Cardiac septum (tissue), 1 donor: ENCODE results near the gene PHGDH. TPM values are rescaled to one million over a fixed set of nuclear protein-coding genes. Genes with fewer than 3 reads are reported as not detected.

Experiments
- DNase-seq: peaks from one replicate; pipeline ENCODE4 v3.0.0-alpha.2; 2020; ENCODE audit warnings: low spot score
- intact Hi-C: fragments of 100-400 bp; cut with DNase I; formaldehyde crosslinking; loops from one replicate; pipeline ENCODE4 v1.14.0; 2022
- total RNA-seq: library from RNA; stranded (reverse); fragmentation: NEBNext Ultra II Directional; extraction: Animal tissue kit (Norgen Biotek cat#: 25700); gene quantifications from one replicate; pipeline ENCODE4 v1.2.1, GENCODE V29; 2021
- donor health status: DM: no; HTN: no; CAD: no.

The PHGDH gene
- total RNA-seq, 1 donor from 2014 or later: 7.4 TPM

GRCh38 chr1:119725626-119726025 lies 13.9 kb downstream of the PHGDH start:
- intact Hi-C loops: no loop called here
- no peak for DNase-seq

GRCh38 chr1:119727991-119728390 lies 16.3 kb downstream of the PHGDH start:
- intact Hi-C loops: no loop called here
- no peak for DNase-seq

- DNase-seq: no peak
- intact Hi-C loops: no loop called here
These were observed 17.3 kb downstream of the PHGDH start for GRCh38 chr1:119729044-119729443.

- no peak for DNase-seq
- intact Hi-C loops: no loop called here
These were observed 19.3 kb downstream of the PHGDH start for GRCh38 chr1:119731060-119731459.

DNA sequence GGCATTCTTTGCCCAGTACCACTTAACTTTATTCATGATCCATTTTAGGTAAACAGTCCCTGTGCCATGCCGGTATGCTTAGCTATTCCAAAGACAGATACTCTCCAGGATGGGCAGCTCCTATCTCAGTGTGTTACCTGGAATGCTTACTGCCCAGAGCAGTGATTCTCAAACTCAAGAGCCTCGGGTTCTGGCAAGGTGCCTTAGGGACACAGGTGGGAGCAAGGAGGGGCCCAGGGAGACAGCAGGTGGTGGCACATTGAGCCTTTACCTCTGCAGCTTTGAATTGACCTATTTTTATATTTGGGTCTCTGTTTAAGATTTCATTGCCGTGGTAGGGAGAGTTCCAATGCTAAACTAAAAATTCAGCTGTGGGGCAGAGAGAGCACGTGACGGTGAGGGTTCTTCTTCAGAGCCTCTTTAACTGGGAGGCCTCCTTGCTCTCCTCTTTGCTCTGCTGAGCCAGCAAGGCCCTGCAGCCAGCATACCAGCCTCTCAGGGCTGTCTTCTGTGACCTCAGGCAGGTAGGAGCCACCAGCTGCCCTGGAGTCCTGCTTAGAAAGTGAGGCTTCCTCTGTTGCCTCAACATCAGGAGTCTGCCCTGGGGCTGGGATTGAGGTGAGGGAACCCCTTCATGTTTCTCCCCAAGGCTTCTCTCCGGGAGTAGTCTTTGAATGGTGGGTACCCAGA lies 20.2 kb downstream of the PHGDH start:
- intact Hi-C loops: no loop called here
- DNase-seq: peak; percentile 31

GRCh38 chr1:119732465-119733168 lies 20.9 kb downstream of the PHGDH start:
- intact Hi-C loops: no loop called here
- DNase-seq: peak; percentile 56

DNA sequence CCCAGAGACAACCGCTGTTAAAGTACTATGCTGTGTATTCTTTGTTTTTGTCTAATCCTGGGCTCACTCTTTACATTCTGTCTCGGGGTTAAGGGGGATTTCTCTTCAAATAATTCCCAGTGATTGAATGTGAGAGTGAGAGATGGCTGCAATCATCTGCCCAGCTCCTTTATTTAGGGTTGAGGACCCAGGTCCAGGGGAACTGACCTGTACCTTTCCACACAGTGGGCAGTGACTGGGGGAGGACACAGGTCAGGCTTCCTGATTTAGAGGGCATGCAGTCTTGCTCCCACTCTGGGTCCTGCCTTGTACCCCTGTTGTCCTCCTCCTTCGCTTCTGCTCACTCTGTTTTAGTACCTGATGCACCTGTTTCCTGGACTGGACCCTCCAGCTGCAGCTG lies 22.0 kb downstream of the PHGDH start:
- intact Hi-C loops: no loop called here
- peak; percentile 41 for DNase-seq

DNA sequence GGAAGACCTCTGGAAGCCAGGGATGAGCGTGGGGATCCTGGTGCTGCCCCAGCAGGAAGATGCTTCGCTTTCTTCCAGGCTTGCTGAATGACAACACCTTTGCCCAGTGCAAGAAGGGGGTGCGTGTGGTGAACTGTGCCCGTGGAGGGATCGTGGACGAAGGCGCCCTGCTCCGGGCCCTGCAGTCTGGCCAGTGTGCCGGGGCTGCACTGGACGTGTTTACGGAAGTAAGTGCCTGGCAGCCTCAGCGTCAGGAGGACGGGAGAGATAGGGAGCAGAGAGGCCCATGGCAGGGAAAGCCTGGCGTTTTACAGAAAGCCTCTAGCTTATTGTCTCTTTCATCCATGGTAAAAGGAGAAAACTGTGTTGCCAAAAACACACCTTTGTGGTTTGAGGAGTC lies 23.5 kb downstream of the PHGDH start:
- peak; percentile 76 for DNase-seq
- intact Hi-C loops: no loop called here

- intact Hi-C loops: no loop called here
- no peak for DNase-seq
These were observed 24.9 kb downstream of the PHGDH start for GRCh38 chr1:119736649-119737039.

DNA sequence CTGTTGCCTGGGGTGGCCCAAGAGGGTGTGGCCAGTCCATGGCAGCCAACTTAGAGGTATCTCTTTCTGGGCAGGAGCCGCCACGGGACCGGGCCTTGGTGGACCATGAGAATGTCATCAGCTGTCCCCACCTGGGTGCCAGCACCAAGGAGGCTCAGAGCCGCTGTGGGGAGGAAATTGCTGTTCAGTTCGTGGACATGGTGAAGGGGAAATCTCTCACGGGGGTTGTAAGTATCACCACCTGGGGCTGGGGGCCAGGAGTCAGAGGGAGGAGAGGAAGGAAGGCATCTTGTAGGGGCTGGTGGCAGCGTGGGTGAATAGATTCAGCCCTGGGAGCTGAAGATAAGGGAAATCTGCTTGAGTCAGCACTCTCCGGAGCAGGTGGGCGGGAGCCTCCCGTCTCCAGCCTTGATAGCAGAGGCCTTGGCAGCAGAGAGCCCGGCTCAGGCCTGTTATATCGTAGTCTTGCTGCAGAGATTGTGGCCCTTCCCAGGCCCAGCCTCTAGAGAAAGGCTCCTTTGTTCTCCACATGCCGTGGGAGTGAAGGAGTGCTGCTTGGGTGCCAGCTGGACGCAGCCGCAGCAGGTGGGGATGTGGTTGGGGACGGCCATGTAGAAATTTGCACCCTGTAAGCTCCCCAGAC lies 25.4 kb downstream of the PHGDH start:
- intact Hi-C loops: no loop called here
- peak; percentile 50 for DNase-seq

GRCh38 chr1:119738100-119738720 lies 26.5 kb downstream of the PHGDH start:
- peak; percentile 74 for DNase-seq
- intact Hi-C loops: no loop called here

DNA sequence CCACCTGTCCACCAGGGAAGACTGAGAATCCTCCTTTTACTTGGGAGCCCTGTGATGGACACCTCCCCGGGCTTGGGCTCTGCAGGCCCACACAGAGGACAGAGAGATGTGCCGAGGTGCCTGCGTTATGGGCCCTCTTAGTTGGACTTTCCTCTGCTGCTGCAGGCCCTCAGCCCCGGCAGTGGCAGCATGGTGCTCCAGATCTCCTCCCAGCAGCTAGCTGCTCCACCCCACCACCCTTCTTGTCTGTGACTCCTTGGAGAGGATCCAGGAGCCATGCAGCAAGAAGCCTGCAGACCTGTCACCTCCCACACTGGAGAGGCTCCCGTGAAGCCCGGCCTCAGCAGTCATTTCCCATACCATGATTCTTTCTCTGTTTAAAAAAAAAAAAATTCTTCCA lies 27.4 kb downstream of the PHGDH start:
- DNase-seq: peak; percentile 50
- intact Hi-C loops: no loop called here

DNA sequence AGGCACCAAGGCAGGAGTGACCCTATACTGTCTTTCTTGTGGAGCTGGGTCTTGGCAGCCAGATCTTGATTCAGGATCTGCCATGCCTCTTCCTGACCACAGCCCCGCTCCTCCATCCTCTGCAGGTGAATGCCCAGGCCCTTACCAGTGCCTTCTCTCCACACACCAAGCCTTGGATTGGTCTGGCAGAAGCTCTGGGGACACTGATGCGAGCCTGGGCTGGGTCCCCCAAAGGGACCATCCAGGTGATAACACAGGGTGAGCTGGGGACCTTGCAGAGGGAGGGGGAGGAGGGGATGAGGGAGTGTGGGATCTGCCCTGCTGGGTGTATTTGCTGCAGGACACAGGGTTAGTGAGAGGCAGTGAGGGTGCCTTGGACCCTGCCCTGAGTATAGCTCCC lies 28.5 kb downstream of the PHGDH start:
- intact Hi-C loops: loop anchor here (5.0 kb wide), 1 partner anchor 128 kb away; no protein-coding TSS in a partner anchor
- no peak for DNase-seq

GRCh38 chr1:119740896-119741780 lies 29.4 kb downstream of the PHGDH start:
- intact Hi-C loops: loop anchor here (5.0 kb wide), 1 partner anchor 129 kb away; no protein-coding TSS in a partner anchor
- DNase-seq: no peak

DNA sequence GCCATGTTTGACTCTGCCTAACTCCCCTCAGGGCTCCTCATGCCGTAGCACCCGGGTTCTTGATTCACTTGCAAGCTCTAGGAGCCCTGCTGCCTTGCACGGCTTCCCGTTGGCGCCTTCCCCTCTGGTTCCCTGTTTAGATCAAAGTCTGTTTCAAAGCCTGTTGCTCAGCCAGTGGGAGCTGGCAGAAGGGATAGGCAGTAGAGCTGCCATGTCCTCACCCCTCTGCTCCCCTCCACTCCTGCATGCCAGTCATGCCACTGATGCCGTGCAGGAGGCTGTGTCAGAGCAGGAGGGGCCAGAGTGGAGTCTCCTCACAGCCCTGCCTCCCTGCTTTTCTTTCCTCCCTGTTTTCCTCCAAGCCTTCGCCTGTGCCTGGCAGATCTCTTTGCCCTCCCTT lies 30.5 kb downstream of the PHGDH start:
- intact Hi-C loops: loop anchor here (5.0 kb wide), 1 partner anchor 130 kb away; no protein-coding TSS in a partner anchor
- no peak for DNase-seq

GRCh38 chr1:119742677-119743076 lies 30.9 kb downstream of the PHGDH start:
- intact Hi-C loops: loop anchor here (5.0 kb wide), 1 partner anchor 130 kb away; no protein-coding TSS in a partner anchor
- DNase-seq: no peak

- no peak for DNase-seq
- intact Hi-C loops: loop anchor here (5.0 kb wide), 1 partner anchor 131 kb away; no protein-coding TSS in a partner anchor
These were observed 31.6 kb downstream of the PHGDH start for GRCh38 chr1:119743308-119743707.

GRCh38 chr1:119743776-119744597 lies 32.3 kb downstream of the PHGDH start:
- intact Hi-C loops: loop anchor here (2.0 to 5.0 kb wide), 2 partner anchors 65 to 132 kb away; no protein-coding TSS in a partner anchor
- peak; percentile 82 for DNase-seq
